ENCODE data around the gene RBM33.
"Not testable (repeated sequence)": the region's sequence is repeated elsewhere in the genome, so short reads cannot be mapped to it uniquely, and the experiment has no call there.

Gene RBM33

GRCh38 chr7:155813546-155814315 is 169.3 kb downstream of the RBM33 start:
- DNase-seq, result no peak

GRCh38 chr7:155814316-155815276 is 170.1 kb downstream of the RBM33 start:
- DNase-seq, result no peak

- DNase-seq, result peak; percentile 21
These were observed 171.1 kb downstream of the RBM33 start for GRCh38 chr7:155815332-155816191.

- DNase-seq, result no peak
These were observed 171.7 kb downstream of the RBM33 start for GRCh38 chr7:155816192-155816508.

GRCh38 chr7:155816996-155817395 is 172.5 kb downstream of the RBM33 start:
- DNase-seq, result no peak

GRCh38 chr7:155817515-155817914 is 173.1 kb downstream of the RBM33 start:
- DNase-seq, result not testable (repeated sequence)

GRCh38 chr7:155818154-155818819 is 173.8 kb downstream of the RBM33 start:
- DNase-seq, result no peak

GRCh38 chr7:155818820-155819168 is 174.3 kb downstream of the RBM33 start:
- DNase-seq, result no peak

GRCh38 chr7:155819186-155819585 is 174.7 kb downstream of the RBM33 start:
- no peak for DNase-seq

GRCh38 chr7:155820246-155820645 is 175.8 kb downstream of the RBM33 start:
- DNase-seq, result no peak

- no peak for DNase-seq
These were observed 176.3 kb downstream of the RBM33 start for GRCh38 chr7:155820788-155821187.

GRCh38 chr7:155821851-155822250 is 177.4 kb downstream of the RBM33 start:
- no peak for DNase-seq

- DNase-seq, result no peak
These were observed 179.9 kb downstream of the RBM33 start for GRCh38 chr7:155824227-155824886.

GRCh38 chr7:155825336-155825735 is 180.9 kb downstream of the RBM33 start:
- DNase-seq, result no peak

- no peak for DNase-seq
These were observed 185.5 kb downstream of the RBM33 start for GRCh38 chr7:155829796-155830470.
